Measurements from ENCODE around the gene BAHD1.

- TF ChIP-seq POLR2A (IDR thresholded peaks at IDR 0.05; ENCODE audit: low read length) (no peak), GATA1 (IDR thresholded peaks at IDR 0.05; ENCODE audit: low read depth, low read length) (no peak)
Measured at GRCh38 chr15:40427188-40427587, 13.6 kb upstream of the BAHD1 start.
